MM.1S (cell line): ENCODE data around the gene ARV1.

Experiments used
- DNase-seq: peaks from one replicate; pipeline ENCODE4 v3.0.0-alpha.2; 2015
- H2AFZ ChIP-seq: fragments of 300-600 bp; sonication (generic); 2 replicates; pipeline ENCODE4 v1.6.0; 2016; ENCODE audit warnings: antibody characterized with exemption, low read length
- H3F3A ChIP-seq: fragments of 300-600 bp; sonication (generic); 2 replicates; pipeline ENCODE4 v1.6.1; 2016; ENCODE audit warnings: mild to moderate bottlenecking, antibody characterized with exemption, low read length, moderate library complexity, mixed read lengths; ENCODE audit not compliant: insufficient read depth
- H3K27ac ChIP-seq: fragments of 300-600 bp; sonication (generic); 2 replicates; pipeline ENCODE4 v1.5.1; 2016; ENCODE audit warnings: mild to moderate bottlenecking, low read length
- H3K27me3 ChIP-seq: fragments of 300-600 bp; sonication (generic); replicated peaks from 2 replicates; pipeline ENCODE4 v1.6.0; 2016; ENCODE audit warnings: low read length; ENCODE audit not compliant: insufficient read depth
- H3K36me3 ChIP-seq: fragments of 300-600 bp; sonication (generic); replicated peaks from 2 replicates; pipeline ENCODE4 v1.6.1; 2016; ENCODE audit warnings: mild to moderate bottlenecking, low read length, mixed read lengths; ENCODE audit not compliant: insufficient read depth
- H3K4me1 ChIP-seq: fragments of 300-600 bp; sonication (generic); 2 replicates; pipeline ENCODE4 v1.6.1; 2016; ENCODE audit warnings: low read length, mixed read lengths
- H3K4me2 ChIP-seq: fragments of 300-600 bp; sonication (generic); 2 replicates; pipeline ENCODE4 v1.6.0; 2016; ENCODE audit warnings: low read depth, low read length
- H3K4me3 ChIP-seq: fragments of 300-600 bp; sonication (generic); 2 replicates; pipeline ENCODE4 v1.5.1; 2016; ENCODE audit warnings: low read length, mixed read lengths
- H3K79me2 ChIP-seq: fragments of 300-600 bp; sonication (generic); 2 replicates; pipeline ENCODE4 v1.6.1; 2016; ENCODE audit warnings: mixed run types, low read length, mixed read lengths
- H3K9ac ChIP-seq: fragments of 300-600 bp; sonication (generic); 2 replicates; pipeline ENCODE4 v1.6.1; 2016; ENCODE audit warnings: low read length, mixed read lengths
- H3K9me2 ChIP-seq: fragments of 300-600 bp; sonication (generic); replicated peaks from 2 replicates; pipeline ENCODE4 v1.6.1; 2016; ENCODE audit warnings: mild to moderate bottlenecking, low read length, mixed read lengths; ENCODE audit not compliant: insufficient read depth
- H3K9me3 ChIP-seq: fragments of 300-600 bp; sonication (generic); replicated peaks from 2 replicates; pipeline ENCODE4 v1.6.1; 2016; ENCODE audit warnings: mild to moderate bottlenecking, low read length, mixed read lengths; ENCODE audit not compliant: insufficient read depth
- H4K20me1 ChIP-seq: fragments of 300-600 bp; sonication (generic); 2 replicates; pipeline ENCODE4 v1.6.1; 2016; ENCODE audit warnings: mild to moderate bottlenecking, low read length, moderate library complexity, mixed read lengths; ENCODE audit not compliant: insufficient read depth
- EZH2 ChIP-seq: fragments of 300-600 bp; sonication (generic); optimal IDR thresholded peaks from 2 replicates; pipeline ENCODE3; 2017; ENCODE audit warnings: low read depth, mild to moderate bottlenecking, antibody characterized with exemption, low read length, mixed read lengths
- EZH2phosphoT487 ChIP-seq: fragments of 300-600 bp; sonication (generic); IDR thresholded peaks from 2 replicates; pipeline ENCODE4 v1.6.1; 2018; ENCODE audit warnings: antibody characterized with exemption, low read length
- TF ChIP-seq, protein P1 (sequence below): fragments of 300-600 bp; sonication (generic); IDR thresholded peaks from 2 replicates; pipeline ENCODE4 v1.5.1; 2016; ENCODE audit warnings: antibody characterized with exemption, low read length, mixed read lengths

Gene ARV1

DNA sequence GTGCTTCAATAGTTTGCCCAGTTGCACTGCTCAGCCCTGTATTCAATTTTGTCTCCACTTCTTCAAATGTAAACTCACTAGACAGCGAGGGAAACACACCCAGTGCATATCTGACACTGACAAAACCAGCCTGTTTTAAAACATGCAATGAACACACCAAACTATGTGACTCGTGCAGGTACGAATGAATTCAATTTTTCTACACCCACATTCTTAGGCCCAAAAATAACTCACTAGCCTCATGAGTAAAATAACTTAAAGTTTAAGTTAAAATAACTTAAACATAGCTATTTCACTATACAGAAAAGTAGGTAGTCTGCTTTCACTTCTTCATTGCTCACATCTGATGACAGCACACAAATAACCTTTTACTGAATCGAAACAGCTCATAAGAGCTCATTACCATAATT, 21.3 kb upstream of the ARV1 start:
- Histone ChIP-seq H3K9me3 (no peaks in the 10 kb centered on the region), H4K20me1 (no peaks in the 10 kb centered on the region), H3K9ac (no peak overlapping the region), H3K4me2 (no peak overlapping the region), H3K27me3 (no peaks in the 10 kb centered on the region), H2AFZ (no peak overlapping the region), H3K27ac (no peak overlapping the region), H3K9me2 (no peaks in the 10 kb centered on the region), H3K36me3 (peaks cover 4% of the 10 kb centered on the region; the same call in 1 of the 2 replicates), H3F3A (no peaks in the 10 kb centered on the region), H3K4me3 (no peak overlapping the region), H3K79me2 (no peaks in the 10 kb centered on the region), H3K4me1 (no peaks in the 10 kb centered on the region)
- TF ChIP-seq, protein P1, sequence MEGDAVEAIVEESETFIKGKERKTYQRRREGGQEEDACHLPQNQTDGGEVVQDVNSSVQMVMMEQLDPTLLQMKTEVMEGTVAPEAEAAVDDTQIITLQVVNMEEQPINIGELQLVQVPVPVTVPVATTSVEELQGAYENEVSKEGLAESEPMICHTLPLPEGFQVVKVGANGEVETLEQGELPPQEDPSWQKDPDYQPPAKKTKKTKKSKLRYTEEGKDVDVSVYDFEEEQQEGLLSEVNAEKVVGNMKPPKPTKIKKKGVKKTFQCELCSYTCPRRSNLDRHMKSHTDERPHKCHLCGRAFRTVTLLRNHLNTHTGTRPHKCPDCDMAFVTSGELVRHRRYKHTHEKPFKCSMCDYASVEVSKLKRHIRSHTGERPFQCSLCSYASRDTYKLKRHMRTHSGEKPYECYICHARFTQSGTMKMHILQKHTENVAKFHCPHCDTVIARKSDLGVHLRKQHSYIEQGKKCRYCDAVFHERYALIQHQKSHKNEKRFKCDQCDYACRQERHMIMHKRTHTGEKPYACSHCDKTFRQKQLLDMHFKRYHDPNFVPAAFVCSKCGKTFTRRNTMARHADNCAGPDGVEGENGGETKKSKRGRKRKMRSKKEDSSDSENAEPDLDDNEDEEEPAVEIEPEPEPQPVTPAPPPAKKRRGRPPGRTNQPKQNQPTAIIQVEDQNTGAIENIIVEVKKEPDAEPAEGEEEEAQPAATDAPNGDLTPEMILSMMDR: no peak
- TF ChIP-seq EZH2phosphoT487: no peak
- no peak for TF ChIP-seq EZH2
- no peak for DNase-seq

DNA sequence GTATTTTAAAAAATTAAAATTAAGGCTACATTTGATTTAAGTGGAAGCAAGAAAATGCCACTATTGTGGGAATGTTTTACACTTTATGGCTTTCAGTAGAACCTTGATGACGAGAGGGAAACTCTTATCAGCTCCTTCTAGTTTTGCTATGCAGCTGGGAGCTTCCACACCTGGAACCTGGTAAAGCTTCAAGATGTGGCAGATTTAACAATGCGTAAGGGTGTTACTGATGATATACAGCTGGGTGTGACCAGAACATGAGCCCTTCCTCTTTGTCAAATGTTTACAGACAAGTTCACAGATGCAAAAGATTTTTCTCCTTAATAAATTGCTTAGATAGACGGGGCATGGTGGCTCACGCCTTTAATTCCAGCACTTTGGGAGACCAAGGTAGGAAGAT, 20.5 kb upstream of the ARV1 start:
- Histone ChIP-seq H3K27me3 (no peaks in the 10 kb centered on the region), H3K4me1 (no peaks in the 10 kb centered on the region), H3K9me2 (no peaks in the 10 kb centered on the region), H3K9ac (no peak overlapping the region), H2AFZ (no peak overlapping the region), H3K4me2 (no peak overlapping the region), H3K79me2 (no peaks in the 10 kb centered on the region), H3K27ac (no peak overlapping the region), H4K20me1 (no peaks in the 10 kb centered on the region), H3F3A (no peaks in the 10 kb centered on the region), H3K4me3 (no peak overlapping the region), H3K9me3 (no peaks in the 10 kb centered on the region), H3K36me3 (no peaks in the 10 kb centered on the region)
- TF ChIP-seq EZH2: no peak
- TF ChIP-seq, protein P1: no peak
- TF ChIP-seq EZH2phosphoT487: no peak
- DNase-seq: no peak

DNA sequence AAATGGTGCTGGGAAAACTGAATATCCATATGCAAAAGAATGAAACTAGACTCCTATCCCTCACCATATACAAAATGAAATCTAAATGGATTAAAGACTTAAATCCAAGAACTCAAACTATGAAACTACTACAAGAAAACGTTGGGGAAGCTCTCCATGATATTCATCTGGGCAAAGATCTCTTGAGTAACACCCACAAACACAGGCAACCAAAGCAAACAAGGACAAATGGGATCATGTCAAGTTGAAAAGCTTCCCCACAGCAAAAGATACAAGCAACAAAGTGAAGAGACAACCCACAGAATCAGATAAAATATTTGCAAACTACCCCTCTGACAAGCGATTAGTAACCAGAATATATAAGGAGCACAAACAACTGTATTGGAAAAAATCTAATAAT, 14.0 kb upstream of the ARV1 start:
- Histone ChIP-seq H3K4me1 (no peaks in the 10 kb centered on the region), H3F3A (no peaks in the 10 kb centered on the region), H3K9me3 (no peaks in the 10 kb centered on the region), H3K9me2 (no peaks in the 10 kb centered on the region), H3K36me3 (no peaks in the 10 kb centered on the region), H3K9ac (no peak overlapping the region), H3K27me3 (no peaks in the 10 kb centered on the region), H2AFZ (no peak overlapping the region), H3K4me2 (no peak overlapping the region), H3K79me2 (peaks cover 9% of the 10 kb centered on the region; the same call in 1 of the 2 replicates), H3K27ac (no peak overlapping the region), H3K4me3 (no peak overlapping the region), H4K20me1 (no peaks in the 10 kb centered on the region)
- DNase-seq: no peak
- no peak for TF ChIP-seq EZH2
- TF ChIP-seq, protein P1: no peak
- TF ChIP-seq EZH2phosphoT487: no peak
